MCF 10A (cell line): ENCODE data around the gene DPRX. TPM values are rescaled to one million over a fixed set of nuclear protein-coding genes. Genes with fewer than 3 reads are reported as not detected.

ENCODE experiments used
- BruUV-seq: library from RNA; stranded (reverse); fragments of 400-500 nt; replicated peaks from 2 replicates; lab custom pipeline; 2021; lab: Mats Ljungman, UMichigan
- CTCF ChIA-PET: fragments of 300-600 bp; sonication (Branson Sonifier 250); formaldehyde crosslinking; extraction: SDS; loops from one replicate; lab custom pipeline; 2021; ENCODE audit warnings: antibody characterized with exemption, inconsistent platforms; lab: Yijun Ruan, JAX
- POLR2A ChIA-PET: fragments of 300-600, 350-650 bp; sonication (Branson Sonifier 250); formaldehyde crosslinking; extraction: SDS; loops from one replicate; lab custom pipeline; 2020; ENCODE audit warnings: antibody characterized with exemption, inconsistent platforms; lab: Yijun Ruan, JAX
- DNase-seq: peaks from one replicate; pipeline ENCODE4 v3.0.0-alpha.2; 2018; ENCODE audit not compliant: unreplicated experiment
- H3K27ac Mint-ChIP-seq: one replicate; pipeline ENCODE4 v1.8.0; 2022; ENCODE audit warnings: mild to moderate bottlenecking, low read depth, mixed read lengths; ENCODE audit not compliant: unreplicated experiment
- H3K27me3 Mint-ChIP-seq: one replicate; pipeline ENCODE4 v1.8.0; 2022; ENCODE audit warnings: mixed read lengths; ENCODE audit not compliant: insufficient read depth, unreplicated experiment
- H3K36me3 Mint-ChIP-seq: one replicate; pipeline ENCODE4 v1.8.0; 2022; ENCODE audit warnings: mild to moderate bottlenecking, moderate library complexity, mixed read lengths; ENCODE audit not compliant: insufficient read depth, unreplicated experiment
- H3K4me1 Mint-ChIP-seq: one replicate; pipeline ENCODE4 v1.8.0; 2022; ENCODE audit warnings: mixed read lengths; ENCODE audit not compliant: insufficient read depth, unreplicated experiment
- H3K4me3 Mint-ChIP-seq: one replicate; pipeline ENCODE4 v1.8.0; 2022; ENCODE audit warnings: mild to moderate bottlenecking, moderate library complexity, mixed read lengths; ENCODE audit not compliant: unreplicated experiment
- H3K9me3 Mint-ChIP-seq: one replicate; pipeline ENCODE4 v1.8.0; 2022; ENCODE audit warnings: mixed read lengths; ENCODE audit not compliant: unreplicated experiment
- CTCF ChIP-seq: fragments of 200-600 bp; IDR thresholded peaks from one replicate; pipeline ENCODE4 v1.8.0; 2022; ENCODE audit warnings: antibody characterized with exemption, mild to moderate bottlenecking; ENCODE audit not compliant: unreplicated experiment
- intact Hi-C: fragments of 100-400 bp; cut with micrococcal nuclease; formaldehyde crosslinking; loops from 2 replicates; pipeline ENCODE4 v1.14.1; 2022
- total RNA-seq: library from RNA; stranded (reverse); gene quantifications from 2 replicates; pipeline ENCODE4 v1.2.3, GENCODE V29; 2022

The DPRX gene
- total RNA-seq, 1 experiment from 2014 or later = not detected

GRCh38 chr19:53647792-53648191 lies 16.0 kb downstream of the DPRX start:
- Mint-ChIP-seq H3K9me3 (peaks cover 16% of the 10 kb centered on the region), H3K27me3 (no peaks in the 10 kb centered on the region), H3K4me3 (no peak overlapping the region), H3K27ac (no peak overlapping the region), H3K4me1 (no peaks in the 10 kb centered on the region), H3K36me3 (no peaks in the 10 kb centered on the region)
- TF ChIP-seq CTCF = no peak
- ChIA-PET CTCF (no interaction called here), POLR2A (no interaction called here)
- DNase-seq = no peak
- intact Hi-C loops = no loop called here
- no TSS peak for BruUV-seq

GRCh38 chr19:53649746-53650593 lies 18.2 kb downstream of the DPRX start:
- no peaks in the 10 kb centered on the region for H3K36me3 Mint-ChIP-seq
- CTCF ChIA-PET = no interaction called here
- no peaks in the 10 kb centered on the region for H3K27me3 Mint-ChIP-seq
- intact Hi-C loops = no loop called here
- no peak for TF ChIP-seq CTCF
- POLR2A ChIA-PET = no interaction called here
- DNase-seq = no peak
- peaks cover 3% of the 10 kb centered on the region for H3K9me3 Mint-ChIP-seq
- H3K4me3 Mint-ChIP-seq = no peak overlapping the region
- H3K4me1 Mint-ChIP-seq = no peaks in the 10 kb centered on the region
- H3K27ac Mint-ChIP-seq = no peak overlapping the region
- no TSS peak for BruUV-seq

- no TSS peak for BruUV-seq
- Mint-ChIP-seq H3K36me3 (no peaks in the 10 kb centered on the region), H3K27me3 (no peaks in the 10 kb centered on the region), H3K4me3 (no peak overlapping the region), H3K9me3 (peaks cover 8% of the 10 kb centered on the region), H3K4me1 (no peaks in the 10 kb centered on the region), H3K27ac (no peak overlapping the region)
- intact Hi-C loops = no loop called here
- POLR2A ChIA-PET = no interaction called here
- no peak for TF ChIP-seq CTCF
- DNase-seq = no peak
- CTCF ChIA-PET = interaction anchor here (0.6 kb wide), 1 partner anchor 22 kb away, joined by 3 read pairs; no protein-coding TSS in a partner anchor
Observed at GRCh38 chr19:53652476-53652875, 20.7 kb downstream of the DPRX start.

DNA sequence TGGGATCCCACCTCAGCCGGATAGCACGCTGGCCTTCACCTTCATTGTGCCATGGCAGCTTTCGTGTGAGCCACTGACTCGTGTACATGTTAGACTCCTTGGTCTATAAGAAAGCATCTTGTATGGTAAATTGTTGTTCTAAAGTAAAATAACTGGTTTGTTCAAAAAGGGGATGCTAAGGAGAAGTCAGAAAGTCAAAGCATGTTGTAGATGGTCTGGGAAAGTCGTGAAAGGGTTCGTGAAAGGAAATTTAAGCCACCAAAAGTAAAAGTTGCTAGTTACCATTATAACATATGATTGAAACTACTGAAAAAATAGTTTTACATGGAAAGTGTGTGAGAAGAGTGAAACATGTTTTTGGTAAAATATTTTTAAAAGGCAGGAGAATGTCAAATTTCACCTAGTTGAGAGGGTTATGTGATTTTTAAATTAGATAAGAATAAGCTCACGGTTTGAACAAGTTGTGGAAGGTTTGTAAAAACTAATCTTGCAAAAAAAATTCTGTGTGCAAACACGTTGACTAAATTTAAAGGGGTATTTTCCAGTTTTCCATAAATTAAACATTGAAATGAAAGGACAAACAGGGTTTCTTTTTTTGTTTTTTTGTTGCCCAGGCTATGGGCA lies 23.4 kb downstream of the DPRX start:
- CTCF ChIA-PET = interaction anchor here (0.7 kb wide), 1 partner anchor 51 kb away, joined by 3 read pairs; no protein-coding TSS in a partner anchor
- no peaks in the 10 kb centered on the region for H3K4me1 Mint-ChIP-seq
- no TSS peak for BruUV-seq

More for the DNA sequence above, 23.4 kb downstream of the DPRX start:
- Mint-ChIP-seq H3K36me3 (no peaks in the 10 kb centered on the region), H3K27ac (no peak overlapping the region), H3K27me3 (no peaks in the 10 kb centered on the region), H3K4me3 (no peak overlapping the region), H3K9me3 (peaks cover 14% of the 10 kb centered on the region)
- DNase-seq = no peak
- intact Hi-C loops = no loop called here
- POLR2A ChIA-PET = no interaction called here
- no peak for TF ChIP-seq CTCF
